HG02938 (cell line): ENCODE measurements around the gene NUDT3.
A peak's percentile ranks its signal among the peaks of the same experiment; 100 is the strongest.
"Not testable (repeated sequence)": the region's sequence is repeated elsewhere in the genome, so short reads cannot be mapped to it uniquely, and the experiment has no call there.

Source experiments
- ATAC-seq: cut with Tn5 transposase; IDR thresholded peaks from one replicate; pipeline ENCODE4 v1.9.1; 2021; ENCODE audit warnings: mild to moderate bottlenecking, moderate library complexity; ENCODE audit not compliant: unreplicated experiment

Gene NUDT3

DNA sequence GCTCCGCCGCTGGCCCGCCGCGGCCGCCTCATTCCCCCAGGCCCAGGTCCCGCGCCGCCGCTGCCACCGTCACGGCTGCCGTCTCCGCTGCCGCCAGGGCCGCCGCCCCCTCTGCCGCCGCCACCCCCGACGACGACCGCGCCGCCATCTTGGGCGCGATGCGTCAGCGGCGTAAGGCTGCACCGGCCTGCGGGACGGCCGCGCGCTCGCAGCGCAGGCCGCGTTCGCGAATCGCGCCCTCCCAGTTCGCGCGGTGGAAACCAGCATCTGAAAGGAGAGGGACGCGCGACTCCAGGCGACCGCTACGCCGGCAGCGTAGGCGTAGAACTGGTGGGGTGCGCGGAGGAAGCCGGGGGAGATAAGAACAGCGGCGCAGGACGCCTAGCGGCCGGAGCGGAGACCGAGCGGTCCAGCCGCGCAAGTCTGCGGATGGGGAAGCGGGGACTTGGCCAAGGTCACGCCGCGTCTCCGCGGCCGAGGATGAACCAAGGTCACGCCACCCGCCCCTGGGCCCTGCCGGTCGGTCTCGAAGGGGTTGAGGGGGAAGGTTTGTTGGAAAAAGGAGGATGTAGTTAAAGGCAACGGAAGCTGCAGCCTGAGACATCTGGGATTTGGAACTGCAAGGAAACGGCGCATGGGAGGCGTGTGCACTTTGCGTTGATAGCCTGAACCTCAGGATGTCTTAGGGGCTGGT lies at the start of gene NUDT3:
Gene NUDT3, minus strand, starts transcription at position 173 of the 694 bp plus-strand sequence. CDS start 307 bp downstream, outside the sequence.
- peak; percentile 74 for ATAC-seq

DNA sequence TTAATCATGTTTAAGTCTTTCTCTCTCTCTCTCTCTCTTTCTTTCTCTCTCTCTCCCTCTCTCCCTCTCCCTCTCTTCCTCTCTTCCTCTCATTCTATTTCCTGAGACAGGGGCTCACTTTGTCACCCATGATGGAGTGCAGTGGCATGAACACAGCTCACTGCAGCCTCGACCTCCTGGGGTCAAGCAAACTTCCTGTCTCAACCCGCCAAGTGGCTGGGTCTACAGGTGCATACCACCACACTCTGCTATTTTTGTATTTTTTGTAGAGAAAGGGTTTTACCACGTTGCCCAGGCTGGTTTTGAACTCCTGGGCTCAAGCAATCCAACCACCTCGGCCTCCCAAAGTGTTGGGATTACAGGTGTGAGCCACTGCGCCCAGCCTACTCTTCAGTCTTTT lies 49.1 kb upstream of the NUDT3 start:
- ATAC-seq, result no peak

GRCh38 chr6:34439442-34439841 lies 47.0 kb upstream of the NUDT3 start:
- no peak for ATAC-seq

- no peak for ATAC-seq
These were observed 46.2 kb upstream of the NUDT3 start for GRCh38 chr6:34438705-34439104.

DNA sequence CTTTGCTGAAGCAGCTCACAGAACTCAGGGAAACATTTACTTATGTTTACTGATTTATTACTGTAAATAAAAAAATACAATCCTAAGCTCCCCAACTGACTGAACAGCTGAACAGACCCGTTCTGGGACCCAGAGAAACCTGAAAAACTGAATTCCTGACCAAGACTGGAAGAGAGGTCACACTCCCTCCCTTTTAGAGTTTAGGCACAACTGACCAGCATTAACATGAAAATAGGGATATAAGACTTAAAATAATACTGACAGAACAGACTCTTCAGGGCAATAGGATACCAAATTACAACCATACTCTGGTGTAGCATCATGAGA lies 45.1 kb upstream of the NUDT3 start:
- no peak for ATAC-seq

DNA sequence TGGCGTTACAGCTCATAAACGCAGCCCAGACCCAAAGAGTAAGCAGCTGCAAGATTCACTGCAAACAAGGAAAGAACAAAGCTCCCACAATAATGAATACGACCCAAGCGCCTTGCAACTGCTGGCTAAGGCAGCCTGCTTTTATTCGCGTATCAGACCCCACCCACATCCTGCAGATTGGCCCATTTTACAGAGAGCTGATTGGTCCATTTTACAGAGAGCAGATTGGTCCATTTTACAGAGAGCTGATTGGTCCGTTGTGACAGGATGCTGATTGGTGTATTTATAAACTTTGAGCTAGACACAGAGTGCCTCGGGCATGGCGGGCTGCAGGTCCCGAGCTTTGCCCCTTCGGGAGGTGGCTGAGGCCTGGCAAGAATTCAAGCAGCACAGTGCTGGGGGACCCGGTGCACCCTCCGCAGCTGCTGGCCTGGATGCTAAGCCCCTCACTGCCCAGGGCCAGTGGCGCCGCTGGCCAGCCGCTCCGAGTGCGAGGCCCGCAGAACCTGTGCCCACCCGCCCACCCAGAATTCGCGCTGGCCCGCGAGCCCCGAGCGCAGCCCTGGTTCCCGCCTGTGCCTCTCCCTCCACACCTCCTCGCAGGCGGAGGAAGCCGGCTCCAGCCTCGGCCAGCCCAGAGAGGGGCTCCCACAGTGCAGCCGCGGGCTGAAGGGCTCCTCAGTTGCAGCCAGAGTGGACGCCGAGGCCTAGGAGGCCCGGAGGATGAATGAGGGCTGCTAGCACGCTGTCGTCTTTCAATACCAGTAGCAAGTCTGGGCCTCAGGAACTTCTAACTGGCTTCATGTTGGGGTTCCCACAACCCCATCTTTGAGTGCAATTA lies 44.6 kb upstream of the NUDT3 start:
- no peak for ATAC-seq

DNA sequence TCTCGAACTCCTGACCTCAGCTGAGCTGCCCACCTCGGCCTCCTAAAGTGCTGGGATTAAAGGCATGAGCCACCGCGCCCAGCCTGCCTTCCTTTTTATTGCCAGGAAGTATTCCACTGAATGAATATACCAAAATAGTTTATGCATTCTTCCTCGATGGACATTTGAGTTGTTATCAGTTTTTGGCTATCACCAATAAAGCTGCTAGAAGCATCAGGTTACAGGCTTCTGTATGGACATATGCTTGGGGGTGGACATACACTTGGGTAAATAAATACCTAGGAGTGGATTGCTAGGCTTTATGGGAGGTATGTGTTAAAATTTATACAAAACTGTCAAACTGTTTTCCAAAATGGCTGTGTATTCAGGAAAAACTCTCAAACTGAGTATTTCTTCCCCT lies 43.4 kb upstream of the NUDT3 start:
- no peak for ATAC-seq

- ATAC-seq, result peak; percentile 64
These were observed 33.3 kb upstream of the NUDT3 start, which contains the start of gene RPS10 for GRCh38 chr6:34425498-34426410. TSS of gene RPS10 (minus strand) at chr6:34426069. CDS start at chr6:34425221, 848 bp downstream.

DNA sequence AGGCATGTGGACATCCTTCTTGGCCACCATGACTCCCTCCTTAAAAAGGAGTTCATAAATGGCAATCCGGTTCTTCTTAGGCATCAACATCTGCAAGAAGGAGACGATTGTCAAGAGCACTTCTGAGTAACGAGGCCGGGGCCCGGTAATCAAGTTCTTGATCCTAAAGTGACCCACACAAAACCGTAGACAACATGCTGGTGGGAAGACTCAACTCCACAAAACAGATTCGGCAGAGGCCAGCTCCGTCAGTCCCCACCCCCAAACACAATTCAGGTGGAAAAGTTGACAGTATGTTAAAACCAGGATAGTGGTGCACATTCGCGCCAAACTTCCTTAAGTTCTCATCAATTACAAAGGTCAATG lies 32.6 kb upstream of the NUDT3 start:
- no peak for ATAC-seq

- ATAC-seq, result no peak
These were observed 32.0 kb upstream of the NUDT3 start for GRCh38 chr6:34424200-34425131.

- no peak for ATAC-seq
These were observed 30.8 kb upstream of the NUDT3 start for GRCh38 chr6:34423254-34423653.

GRCh38 chr6:34418367-34418766 lies 25.9 kb upstream of the NUDT3 start:
- ATAC-seq, result no peak

GRCh38 chr6:34416877-34417371 lies 24.5 kb upstream of the NUDT3 start:
- no peak for ATAC-seq

GRCh38 chr6:34414999-34415858 lies 22.8 kb upstream of the NUDT3 start:
- ATAC-seq, result no peak

GRCh38 chr6:34412643-34413214 lies 20.3 kb upstream of the NUDT3 start:
- ATAC-seq, result no peak

DNA sequence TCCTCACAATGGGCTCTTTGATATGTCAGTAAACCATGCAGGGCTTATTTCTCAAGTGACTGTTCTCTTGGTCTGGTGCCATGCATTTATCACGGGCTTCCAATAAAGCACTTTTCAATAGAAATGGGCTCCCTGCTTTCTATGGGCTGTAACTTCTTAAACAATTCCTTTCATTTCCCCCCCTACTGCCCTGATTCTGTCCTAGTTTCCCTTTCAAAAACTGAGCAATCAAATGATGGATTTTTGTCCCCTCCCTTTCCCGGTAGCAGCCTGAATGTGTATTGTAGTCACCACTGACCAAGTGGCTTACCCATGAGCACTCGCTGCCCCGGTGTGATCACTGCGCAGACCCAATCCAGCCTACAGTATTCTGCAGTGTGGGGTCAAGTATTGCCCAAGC lies 19.5 kb upstream of the NUDT3 start:
- ATAC-seq, result no peak

DNA sequence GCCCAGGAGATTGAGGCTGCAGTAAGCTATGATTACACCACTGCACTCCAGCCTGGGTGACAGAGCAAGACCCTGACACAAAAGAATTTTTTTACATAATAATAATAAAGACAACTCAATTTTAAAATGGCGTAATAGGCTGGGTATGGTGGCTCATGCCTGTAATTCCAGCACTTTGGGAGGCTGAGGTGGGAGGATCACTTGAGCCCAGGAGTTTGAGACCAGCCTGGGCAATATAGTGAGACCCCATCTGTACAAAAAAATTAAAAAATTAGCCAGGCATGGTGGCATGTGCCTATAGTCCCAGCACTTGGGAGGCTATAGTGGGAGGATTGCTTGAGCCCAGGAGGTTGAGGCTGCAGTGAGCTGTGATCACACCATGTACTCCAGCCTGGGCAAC lies 15.4 kb upstream of the NUDT3 start:
- ATAC-seq, result not testable (repeated sequence)

- no peak for ATAC-seq
These were observed 4.0 kb upstream of the NUDT3 start for GRCh38 chr6:34396518-34396917.

- no peak for ATAC-seq
These were observed 1.5 kb upstream of the NUDT3 start for GRCh38 chr6:34393966-34394305.
